Myocyte (in vitro differentiated cells): ENCODE results near the gene SEPTIN8. TPM values are rescaled to one million over a fixed set of nuclear protein-coding genes. Genes with fewer than 3 reads are reported as not detected.
A peak's percentile ranks its signal among the peaks of the same experiment; 100 is the strongest.

Experiments
- DNase-seq: peaks from one replicate; pipeline ENCODE4 v3.0.0-alpha.2; 2012; ENCODE audit warnings: low read depth
- total RNA-seq: library from RNA; depleted of rRNA; stranded (reverse); fragments of >200 nt; gene quantifications from 2 replicates; pipeline ENCODE4 v1.2.3, GENCODE V29; 2014

Gene SEPTIN8
- total RNA-seq, 1 donor from 2014 or later: 25.3 TPM

DNA sequence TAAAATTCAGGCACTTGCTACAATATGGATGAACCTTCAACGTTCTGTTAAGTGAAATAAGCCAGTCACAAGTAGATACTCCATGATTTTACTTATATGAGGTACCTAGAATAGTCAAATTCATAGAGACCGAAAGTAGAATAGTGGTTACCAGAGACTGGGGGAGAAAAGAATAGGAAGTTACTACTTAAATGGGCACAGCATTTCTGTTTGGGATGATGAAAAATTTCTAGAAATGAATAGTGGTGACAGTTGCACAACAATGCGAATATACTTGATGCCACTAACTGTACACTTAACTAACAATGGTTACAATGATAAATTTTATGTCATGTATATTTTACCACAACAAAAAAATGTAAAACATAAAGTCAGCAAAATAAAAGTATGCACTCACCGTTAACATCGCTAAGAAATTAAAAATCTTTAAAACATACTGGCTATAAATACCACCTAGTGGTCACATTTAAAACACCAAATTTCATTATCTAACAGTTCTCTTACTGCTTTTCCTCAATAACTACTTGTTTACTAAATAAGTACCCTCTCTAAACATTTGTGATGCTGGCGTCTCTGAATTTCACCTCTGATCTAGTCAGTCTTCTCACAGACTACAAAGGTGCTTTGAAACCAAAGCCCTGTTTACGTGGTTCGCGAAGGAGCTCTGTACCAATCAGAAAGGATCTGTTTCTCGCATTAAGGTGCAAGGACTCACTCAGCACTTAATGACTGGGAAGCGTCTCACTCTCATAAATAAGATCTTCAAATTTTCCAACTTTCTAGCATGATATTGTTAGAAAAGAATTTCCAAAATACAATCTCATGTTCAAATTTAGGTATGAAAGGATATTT, 62.4 kb downstream of the SEPTIN8 start:
- peak; percentile 6 for DNase-seq

DNA sequence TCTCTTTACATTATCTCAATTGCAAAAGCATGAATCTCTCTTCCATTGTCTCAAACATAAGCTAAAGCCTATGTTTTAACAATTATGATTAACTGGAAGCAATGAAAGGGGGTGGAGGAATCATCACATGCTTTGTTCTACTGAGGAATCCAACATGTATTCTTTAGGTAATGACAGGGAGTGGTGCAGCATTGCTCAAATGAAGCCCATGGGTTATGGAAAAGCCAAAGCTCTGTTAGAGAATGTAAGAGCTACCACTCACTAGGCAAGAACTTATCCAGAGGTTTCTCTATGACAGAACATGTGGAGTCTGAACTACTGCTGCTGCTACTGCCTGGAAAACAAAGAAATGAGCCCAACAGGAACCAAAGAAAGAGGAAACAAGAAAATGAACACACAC, 68.4 kb downstream of the SEPTIN8 start:
- no peak for DNase-seq

DNA sequence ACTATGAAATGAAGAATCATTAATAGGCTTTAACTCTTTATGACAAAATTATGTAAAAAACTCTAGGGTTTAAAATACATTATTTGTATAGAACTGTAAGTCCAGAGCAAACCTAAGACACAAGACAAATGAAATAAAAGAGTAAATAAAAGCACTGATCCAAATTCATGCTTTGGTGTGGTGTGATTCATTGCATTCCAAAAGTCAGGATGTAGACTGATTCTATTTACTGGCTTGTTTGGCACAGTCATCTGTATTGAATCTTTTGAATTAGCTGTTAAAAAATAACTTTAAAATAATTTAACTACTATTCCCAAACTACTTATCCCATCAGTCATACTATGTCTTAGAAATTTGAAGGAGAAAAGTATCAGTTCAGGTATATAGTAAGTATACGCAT, 72.2 kb downstream of the SEPTIN8 start:
- no peak for DNase-seq

Other genes with a start within 250 kb of the SEPTIN8 start
- gene IL5, start 233.7 kb downstream of the SEPTIN8 start, total RNA-seq: not detected in 2 replicates
- gene RAD50, start 220.3 kb downstream of the SEPTIN8 start, total RNA-seq: 21.0 and 25.9 TPM in 2 replicates
- not detected in 2 replicates for gene IL13, start 119.1 kb downstream of the SEPTIN8 start, total RNA-seq
- gene IL4, start 103.2 kb downstream of the SEPTIN8 start, total RNA-seq: not detected in 2 replicates
- 7.1 and 7.4 TPM in 2 replicates for gene KIF3A, start 39.7 kb downstream of the SEPTIN8 start, total RNA-seq
- gene CCNI2, start 29.8 kb downstream of the SEPTIN8 start, total RNA-seq: not detected in 2 replicates
- 0.11 and 0.36 TPM in 2 replicates for gene SOWAHA, start 36.1 kb upstream of the SEPTIN8 start, total RNA-seq
- gene SHROOM1, start 53.4 kb upstream of the SEPTIN8 start, total RNA-seq: 7.7 and 10.0 TPM in 2 replicates
- 0.27 and 0.57 TPM in 2 replicates for gene GDF9, start 89.2 kb upstream of the SEPTIN8 start, total RNA-seq
- gene UQCRQ, start 89.4 kb upstream of the SEPTIN8 start, total RNA-seq: 99.8 and 134 TPM in 2 replicates
- gene LEAP2, start 96.4 kb upstream of the SEPTIN8 start, total RNA-seq: 0.88 and 1.0 TPM in 2 replicates
- 87.9 and 98.6 TPM in 2 replicates for gene AFF4, start 186.4 kb upstream of the SEPTIN8 start, total RNA-seq
- 18.6 and 21.7 TPM in 2 replicates for gene ZCCHC10, start 249.3 kb upstream of the SEPTIN8 start, total RNA-seq